Adrenal gland (tissue), 12 donors: ENCODE results near the gene NR4A1. TPM values are rescaled to one million over a fixed set of nuclear protein-coding genes. Genes with fewer than 3 reads are reported as not detected.

ENCODE experiments used
- DNase-seq, 7 donors: peaks; one replicate each; pipeline ENCODE4 v3.0.0-alpha.2; 2019 to 2020
- H3K27ac ChIP-seq, 5 donors: fragments of 200-600 bp; sonication (generic) in 4 of 5; 1 replicate in 3 of 5; 2 replicates in 2 of 5; pipeline versions ENCODE4 v1.5.1 to v1.8.0; 2016 to 2020; ENCODE audit warnings: mild to moderate bottlenecking in 1 of 5
- H3K27me3 ChIP-seq: fragments of 200-600 bp; 2 replicates; pipeline ENCODE4 v1.8.0; 2021
- H3K36me3 ChIP-seq, 2 donors: fragments of 200-600 bp; replicated peaks in 1 of 2; 1 replicate in 1 of 2; 2 replicates in 1 of 2; pipeline versions ENCODE4 v1.5.1 to v1.8.0; 2018 to 2022
- H3K4me1 ChIP-seq, 2 donors: fragments of 200-600 bp; replicated peaks in 1 of 2; 1 replicate in 1 of 2; 2 replicates in 1 of 2; pipeline versions ENCODE4 v1.5.1 to v1.8.0; 2018 to 2021
- H3K4me3 ChIP-seq, 4 donors: fragments of 200-600 bp; sonication (generic) in 3 of 4; one replicate each; pipeline ENCODE4 v1.5.1; 2016 to 2018
- H3K9me3 ChIP-seq, 3 donors: fragments of 200-600 bp; sonication (generic) in 1 of 3; replicated peaks in 1 of 3; 1 replicate in 2 of 3; 2 replicates in 1 of 3; pipeline versions ENCODE4 v1.5.1 to v1.8.0; 2016 to 2021
- POLR2A ChIP-seq, 2 donors: fragments of 450-650 bp; IDR thresholded peaks; one replicate each; pipeline ENCODE4 v1.6.1; 2017; ENCODE audit warnings: antibody characterized with exemption in 2 of 2, mild to moderate bottlenecking in 2 of 2, moderate library complexity in 1 of 2
- WGBS, 4 donors: extraction: QIAGEN DNeasy Blood & Tissue Kit in 2 of 4; methylation state at CpG; one replicate each; pipeline versions ENCODE4 v1.1.5 to v1.1.7; 2013 to 2017; 5-methylcytosine and 5-hydroxymethylcytosine counted together
- intact Hi-C, 2 donors: fragments of 100-400 bp; cut with DNase I; formaldehyde crosslinking; loops; one replicate each; pipeline versions ENCODE4 v1.14.1 to v1.15.0; 2022 to 2023
- polyA plus RNA-seq, 3 donors: library from polyadenylated mRNA; stranded (reverse); fragments of 200-250 nt in 2 of 3; fragments of 350-450 nt in 1 of 3; fragmentation: Illumina TruSeq in 1 of 3; extraction: RNeasy Lipid Tissue Mini Kit (QIAGEN cat#74804) in 1 of 3; gene quantifications; one replicate each; pipeline ENCODE4 v1.2.3, GENCODE V29; 2013 to 2014
- total RNA-seq, 9 donors: library from RNA; depleted of rRNA in 4 of 9; stranded (reverse); fragments of >200 nt in 4 of 9; fragments of 120-200 nt in 1 of 9; fragmentation: NEBNext Ultra II Directional in 1 of 9; extraction: Animal tissue kit (Norgen Biotek cat#: 25700) in 1 of 9; gene quantifications; one replicate each; pipeline versions ENCODE4 v1.1.0 to v1.2.4, GENCODE V29; 2013 to 2023
- TF ChIP-seq, protein P1 (sequence below), 6 experiments: fragments of 450-650 bp in 4 of 6; fragments of 200-600 bp in 2 of 6; sonication (generic) in 1 of 6; IDR thresholded peaks; 1 replicate in 5 of 6; 2 replicates in 1 of 6; pipeline versions ENCODE4 v1.5.1 to v1.8.0; 2016 to 2021; ENCODE audit warnings: antibody characterized with exemption in 6 of 6, mild to moderate bottlenecking in 2 of 6, moderate library complexity in 1 of 6
- donor health status: healthy with polysubstance abuse.
- donor health status: Bipolar disorder and iron deficiency.
- donor health status: DM: yes; HTN: yes; CAD: no.
- donor health status: DM: no; HTN: no; CAD: no.
- donor health status: DM: no; HTN: no; CAD: no.
- donor health status: DM: yes; HTN: yes; CAD: no.

NR4A1 gene
- total and polyA plus RNA-seq, 12 donors, result 19.0 to 854 (median 185) TPM

- Histone ChIP-seq H3K4me1 (peaks cover 3 to 12% of the 10 kb centered on the region in 2 donors), H3K27ac (peak overlapping the region in 2 of 5 donors; percentile 65 to 83)
- intact Hi-C loops, result loop anchor here (5.0 kb wide), 1 partner anchor 54 kb away; no protein-coding TSS in a partner anchor
Observed at GRCh38 chr12:52081263-52081733, 30.1 kb downstream of the NR4A1 start.

DNA sequence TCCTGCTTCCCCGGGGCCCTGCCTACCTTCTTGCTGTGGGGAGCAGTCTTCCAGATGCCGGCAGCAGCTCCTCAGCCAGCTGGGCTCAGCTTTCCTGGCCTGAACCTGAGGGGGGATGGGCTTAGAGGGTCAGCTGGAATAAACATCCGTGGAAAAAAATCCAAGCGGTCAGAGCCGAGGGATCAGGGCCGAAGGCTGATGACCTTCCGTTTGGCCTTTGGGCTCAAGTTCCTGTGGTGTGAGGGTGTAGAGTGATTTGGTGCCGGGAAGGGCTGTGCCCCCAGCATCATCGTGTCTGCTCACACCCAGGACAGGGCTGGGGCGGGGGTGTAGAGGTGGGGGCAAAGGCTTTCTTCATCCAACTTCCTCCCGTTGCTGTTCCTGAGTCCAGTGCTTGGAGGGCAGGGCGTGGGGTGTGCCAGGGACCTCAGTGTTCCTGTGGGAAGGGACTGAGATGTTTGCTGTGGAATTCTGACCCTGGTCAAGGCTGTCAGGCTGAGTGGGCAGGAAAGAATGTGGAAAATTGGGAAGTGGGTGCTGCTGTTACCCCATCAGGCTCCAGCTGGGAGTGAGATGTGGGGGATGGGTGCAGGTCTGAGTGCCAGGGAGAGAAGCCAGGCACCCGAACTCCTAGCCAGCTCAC lies 30.9 kb downstream of the NR4A1 start:
- no peaks in the 10 kb centered on the region for H3K27me3 ChIP-seq
- DNase-seq, result peak in 4 of 7 donors; percentile 29 to 69 (median 38)
- H3K9me3 ChIP-seq, result no peaks in the 10 kb centered on the region
- peak overlapping the region in 2 of 5 donors; percentile 65 to 83 for H3K27ac ChIP-seq
- TF ChIP-seq, protein P1, sequence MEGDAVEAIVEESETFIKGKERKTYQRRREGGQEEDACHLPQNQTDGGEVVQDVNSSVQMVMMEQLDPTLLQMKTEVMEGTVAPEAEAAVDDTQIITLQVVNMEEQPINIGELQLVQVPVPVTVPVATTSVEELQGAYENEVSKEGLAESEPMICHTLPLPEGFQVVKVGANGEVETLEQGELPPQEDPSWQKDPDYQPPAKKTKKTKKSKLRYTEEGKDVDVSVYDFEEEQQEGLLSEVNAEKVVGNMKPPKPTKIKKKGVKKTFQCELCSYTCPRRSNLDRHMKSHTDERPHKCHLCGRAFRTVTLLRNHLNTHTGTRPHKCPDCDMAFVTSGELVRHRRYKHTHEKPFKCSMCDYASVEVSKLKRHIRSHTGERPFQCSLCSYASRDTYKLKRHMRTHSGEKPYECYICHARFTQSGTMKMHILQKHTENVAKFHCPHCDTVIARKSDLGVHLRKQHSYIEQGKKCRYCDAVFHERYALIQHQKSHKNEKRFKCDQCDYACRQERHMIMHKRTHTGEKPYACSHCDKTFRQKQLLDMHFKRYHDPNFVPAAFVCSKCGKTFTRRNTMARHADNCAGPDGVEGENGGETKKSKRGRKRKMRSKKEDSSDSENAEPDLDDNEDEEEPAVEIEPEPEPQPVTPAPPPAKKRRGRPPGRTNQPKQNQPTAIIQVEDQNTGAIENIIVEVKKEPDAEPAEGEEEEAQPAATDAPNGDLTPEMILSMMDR (IDR thresholded peaks at IDR 0.05), result no peak
- no peak for TF ChIP-seq POLR2A (IDR thresholded peaks at IDR 0.05)
- H3K4me1 ChIP-seq, result peaks cover 3 to 12% of the 10 kb centered on the region in 2 donors
- H3K4me3 ChIP-seq, result no peak overlapping the region
- intact Hi-C loops, result loop anchor here (5.0 kb wide), 1 partner anchor 55 kb away; no protein-coding TSS in a partner anchor
- H3K36me3 ChIP-seq, result peaks cover 0 to 21% of the 10 kb centered on the region in 2 donors
- WGBS, 4 donors, result 20 to 45% (median 34%) methylated on average over 12 to 13 of the region's 13 CpGs

More at GRCh38 chr12:52081263-52081733, 30.1 kb downstream of the NR4A1 start:
- H3K9me3 ChIP-seq, result no peaks in the 10 kb centered on the region
- no peaks in the 10 kb centered on the region for H3K27me3 ChIP-seq
- H3K4me3 ChIP-seq, result no peak overlapping the region
- TF ChIP-seq POLR2A (IDR thresholded peaks at IDR 0.05), result no peak
- TF ChIP-seq, protein P1 (IDR thresholded peaks at IDR 0.05), result no peak
- peaks cover 0 to 30% of the 10 kb centered on the region in 2 donors for H3K36me3 ChIP-seq
- DNase-seq, result peak in 1 of 7 donors; percentile 20
- WGBS, 4 donors, result 42 to 80% (median 54%) methylated on average over 1 to 9 of the region's 9 CpGs

- Histone ChIP-seq H3K4me3 (no peak overlapping the region), H3K27ac (peak overlapping the region in 3 of 5 donors; percentile 24 to 83 (median 65)), H3K36me3 (peaks cover 0 to 16% of the 10 kb centered on the region in 2 donors), H3K27me3 (no peaks in the 10 kb centered on the region), H3K4me1 (peaks cover 3 to 12% of the 10 kb centered on the region in 2 donors), H3K9me3 (no peaks in the 10 kb centered on the region)
- intact Hi-C loops, result loop anchor here (5.0 kb wide), 1 partner anchor 55 kb away; no protein-coding TSS in a partner anchor
- no peak for TF ChIP-seq POLR2A (IDR thresholded peaks at IDR 0.05)
- TF ChIP-seq, protein P1 (IDR thresholded peaks at IDR 0.05), result no peak
- 72 to 80% (median 74%) methylated on average over 2 to 4 of the region's 4 CpGs for WGBS, 4 donors
- DNase-seq, result no peak
Observed at GRCh38 chr12:52082669-52082987, 31.4 kb downstream of the NR4A1 start.

DNA sequence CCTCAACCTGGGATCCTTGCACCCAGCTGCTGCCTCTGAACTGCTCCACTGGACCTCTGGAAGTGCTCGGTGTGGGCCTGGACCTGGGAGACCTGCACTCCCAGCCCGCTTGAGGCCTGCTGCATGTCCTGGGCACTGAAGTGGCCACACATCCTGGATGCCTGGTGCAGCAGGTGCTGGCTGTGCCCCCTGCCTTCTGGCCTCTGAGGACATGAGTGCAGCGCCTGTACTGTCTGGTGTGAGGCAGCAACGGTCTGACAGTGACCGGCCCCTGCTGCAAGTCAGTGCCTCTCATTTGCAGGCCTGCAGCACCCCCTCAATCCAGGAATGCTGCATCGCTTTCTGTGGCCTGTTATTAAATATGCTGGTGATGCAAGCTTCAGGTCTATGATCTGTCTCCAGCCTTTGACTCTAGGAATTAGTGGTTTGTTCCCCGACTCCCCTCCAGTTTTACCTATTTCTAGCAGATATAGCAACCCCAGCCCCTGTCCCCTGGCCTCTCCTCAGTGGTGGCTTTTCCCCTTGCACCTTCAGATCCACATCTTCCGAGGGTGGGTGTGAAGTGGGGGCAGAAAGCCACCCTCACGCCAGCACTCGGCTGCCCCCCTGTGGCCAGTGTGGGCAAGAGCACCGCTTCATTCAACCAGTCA lies 31.9 kb downstream of the NR4A1 start:
- Histone ChIP-seq H3K27me3 (no peaks in the 10 kb centered on the region), H3K4me3 (no peak overlapping the region), H3K4me1 (peaks cover 3 to 12% of the 10 kb centered on the region in 2 donors), H3K27ac (peak overlapping the region in 3 of 5 donors; percentile 24 to 83 (median 65)), H3K9me3 (no peaks in the 10 kb centered on the region), H3K36me3 (peaks cover 0 to 11% of the 10 kb centered on the region in 2 donors)
- peak in 5 of 7 donors; percentile 43 to 78 (median 56) for DNase-seq
- WGBS, 4 donors, result 10 to 38% (median 33%) methylated on average over 5 to 11 of the region's 11 CpGs
- intact Hi-C loops, result loop anchor here (5.0 kb wide), 1 partner anchor 56 kb away; no protein-coding TSS in a partner anchor
- no peak for TF ChIP-seq POLR2A (IDR thresholded peaks at IDR 0.05)
- TF ChIP-seq, protein P1 (IDR thresholded peaks at IDR 0.05), result peak; percentile 90 to 98 (median 96)
